Left colon (tissue), 2 donors: Measurements from ENCODE around the gene TMEM145. TPM values are rescaled to one million over a fixed set of nuclear protein-coding genes. Genes with fewer than 3 reads are reported as not detected.

Source experiments
- ATAC-seq: fragments of 200-7000 bp; cut with Tn5 transposase; one replicate; pipeline ENCODE4 v1.9.1; 2020; ENCODE audit warnings: mild to moderate bottlenecking, moderate library complexity
- DNase-seq, 2 donors: peaks; one replicate each; pipeline ENCODE4 v3.0.0-alpha.2; 2020
- intact Hi-C, 2 donors: fragments of 100-400 bp; cut with DNase I in 1 of 2; cut with micrococcal nuclease in 1 of 2; formaldehyde crosslinking; loops; one replicate each; pipeline versions ENCODE4 v1.11.2 to v1.14.0; 2022; cut with DNase I, micrococcal nuclease
- total RNA-seq, 2 donors: library from RNA; stranded (reverse); fragmentation: NEBNext Ultra II Directional; extraction: Animal tissue kit (Norgen Biotek cat#: 25700); gene quantifications; one replicate each; pipeline ENCODE4 v1.2.1, GENCODE V29; 2021
- donor health status: DM: no; HTN: no; CAD: no.
- donor health status: DM: yes; HTN: yes; CAD: no.

TMEM145 gene
- total RNA-seq, 2 donors from 2014 or later = 0.21 to 0.25 TPM

GRCh38 chr19:42276284-42276683 is 36.8 kb upstream of the TMEM145 start:
- intact Hi-C loops = no loop called here
- DNase-seq (no peak), ATAC-seq (no peak)

- ATAC-seq = no peak
- intact Hi-C loops = no loop called here
- DNase-seq = no peak
These were observed 36.3 kb upstream of the TMEM145 start for GRCh38 chr19:42276821-42277220.

- DNase-seq (no peak), ATAC-seq (no peak)
- intact Hi-C loops = no loop called here
These were observed 35.2 kb upstream of the TMEM145 start for GRCh38 chr19:42277821-42278451.

GRCh38 chr19:42278452-42279154 is 34.5 kb upstream of the TMEM145 start:
- DNase-seq (peak in 1 of 2 donors; percentile 62), ATAC-seq (no peak)
- intact Hi-C loops = no loop called here

- DNase-seq (no peak), ATAC-seq (no peak)
- intact Hi-C loops = no loop called here
These were observed 33.8 kb upstream of the TMEM145 start for GRCh38 chr19:42279155-42279901.

- DNase-seq = peak; percentile 90
- ATAC-seq = peak; percentile 46
These were observed 33.0 kb upstream of the TMEM145 start for GRCh38 chr19:42279902-42280814.

GRCh38 chr19:42280815-42281145 is 32.3 kb upstream of the TMEM145 start:
- DNase-seq = no peak

More at GRCh38 chr19:42279902-42280814, 33.0 kb upstream of the TMEM145 start:
- intact Hi-C loops = loop anchor here in 1 of 2 donors (5.0 kb wide), 1 partner anchor 33 kb away; no protein-coding TSS in a partner anchor

GRCh38 chr19:42281146-42281826 is 31.8 kb upstream of the TMEM145 start:
- intact Hi-C loops = loop anchor here in 1 of 2 donors (5.0 kb wide), 1 partner anchor 34 kb away; no protein-coding TSS in a partner anchor
- no peak for ATAC-seq
- DNase-seq = peak in 1 of 2 donors; percentile 60

More at GRCh38 chr19:42280815-42281145, 32.3 kb upstream of the TMEM145 start:
- intact Hi-C loops = loop anchor here in 1 of 2 donors (5.0 kb wide), 1 partner anchor 33 kb away; no protein-coding TSS in a partner anchor
- no peak for ATAC-seq

- ATAC-seq (no peak), DNase-seq (no peak)
- intact Hi-C loops = loop anchor here in 1 of 2 donors (5.0 kb wide), 1 partner anchor 35 kb away; no protein-coding TSS in a partner anchor
These were observed 31.0 kb upstream of the TMEM145 start for GRCh38 chr19:42281827-42282762.

- intact Hi-C loops = loop anchor here in 1 of 2 donors (5.0 kb wide), 1 partner anchor 36 kb away; no protein-coding TSS in a partner anchor
- ATAC-seq = no peak
These were observed 30.3 kb upstream of the TMEM145 start for GRCh38 chr19:42282819-42283187.

GRCh38 chr19:42283188-42284065 is 29.7 kb upstream of the TMEM145 start:
- ATAC-seq (peak; percentile 78), DNase-seq (peak; percentile 94 to 96)
- intact Hi-C loops = loop anchor here in 1 of 2 donors (5.0 kb wide), 1 partner anchor 36 kb away; no protein-coding TSS in a partner anchor

More at GRCh38 chr19:42282819-42283187, 30.3 kb upstream of the TMEM145 start:
- no peak for DNase-seq

GRCh38 chr19:42284066-42284501 is 29.0 kb upstream of the TMEM145 start:
- DNase-seq (peak; percentile 79 to 83), ATAC-seq (peak; percentile 57)
- intact Hi-C loops = loop anchor here in 1 of 2 donors (5.0 kb wide), 1 partner anchor 37 kb away; no protein-coding TSS in a partner anchor

GRCh38 chr19:42284591-42285341 is 28.3 kb upstream of the TMEM145 start:
- ATAC-seq = no peak
- intact Hi-C loops = loop anchor here in 1 of 2 donors (5.0 kb wide), 1 partner anchor 37 kb away; no protein-coding TSS in a partner anchor
- DNase-seq = no peak

- no peak for ATAC-seq
- DNase-seq = no peak
- intact Hi-C loops = no loop called here
These were observed 27.6 kb upstream of the TMEM145 start for GRCh38 chr19:42285541-42285941.

GRCh38 chr19:42285988-42286348 is 27.1 kb upstream of the TMEM145 start:
- no peak for DNase-seq
- intact Hi-C loops = no loop called here
- no peak for ATAC-seq
